ENCODE data around the gene EFCAB11.
A peak's percentile ranks its signal among the peaks of the same experiment; 100 is the strongest.
"Not testable (repeated sequence)": the region's sequence is repeated elsewhere in the genome, so short reads cannot be mapped to it uniquely, and the experiment has no call there.

The EFCAB11 gene

GRCh38 chr14:89911010-89911919, 43.3 kb downstream of the EFCAB11 start:
- DNase-seq, result peak; percentile 57

GRCh38 chr14:89910691-89911009, 43.9 kb downstream of the EFCAB11 start:
- no peak for DNase-seq

DNA sequence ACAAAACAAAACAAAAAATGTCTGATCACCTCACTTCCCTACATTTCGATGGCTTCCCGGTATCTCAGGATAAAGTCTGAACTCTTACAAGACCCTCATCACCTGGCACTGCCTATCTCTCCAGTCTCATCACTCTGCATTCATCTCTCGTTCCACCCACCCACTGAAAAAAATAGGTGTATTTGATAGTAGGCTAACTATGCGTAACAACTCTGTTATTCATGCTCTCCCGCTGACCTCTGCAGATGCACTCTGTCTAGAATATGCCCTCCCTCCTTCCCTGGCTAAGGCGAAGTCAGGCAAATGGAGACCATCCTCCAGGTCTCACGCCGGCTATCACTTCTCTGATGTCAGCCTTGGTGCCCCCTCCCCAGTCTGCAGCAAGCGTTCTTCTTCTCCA, 44.9 kb downstream of the EFCAB11 start:
- DNase-seq, result no peak

- DNase-seq, result no peak
Observed at GRCh38 chr14:89908712-89909450, 45.6 kb downstream of the EFCAB11 start.

DNA sequence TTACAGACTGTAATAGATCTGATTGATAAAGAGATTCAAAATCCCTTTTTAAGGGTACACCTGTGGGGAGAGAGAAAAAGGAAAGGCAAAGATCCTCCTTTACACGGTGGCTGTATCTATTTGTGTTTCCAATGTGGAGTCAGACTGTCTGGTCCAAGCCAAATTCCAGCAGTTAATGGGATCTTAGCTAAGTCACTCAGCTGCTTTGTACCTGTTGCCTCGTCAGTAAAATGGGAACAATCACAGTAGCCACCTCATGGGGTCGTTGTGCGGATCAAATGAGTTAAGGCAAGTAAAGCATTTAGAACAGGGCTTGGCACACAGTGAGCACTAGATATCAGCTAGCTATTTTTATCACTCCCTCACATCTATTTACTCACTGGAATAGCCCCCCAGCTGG, 46.9 kb downstream of the EFCAB11 start:
- DNase-seq, result no peak

GRCh38 chr14:89906000-89906399, 48.5 kb downstream of the EFCAB11 start:
- DNase-seq, result no peak

DNA sequence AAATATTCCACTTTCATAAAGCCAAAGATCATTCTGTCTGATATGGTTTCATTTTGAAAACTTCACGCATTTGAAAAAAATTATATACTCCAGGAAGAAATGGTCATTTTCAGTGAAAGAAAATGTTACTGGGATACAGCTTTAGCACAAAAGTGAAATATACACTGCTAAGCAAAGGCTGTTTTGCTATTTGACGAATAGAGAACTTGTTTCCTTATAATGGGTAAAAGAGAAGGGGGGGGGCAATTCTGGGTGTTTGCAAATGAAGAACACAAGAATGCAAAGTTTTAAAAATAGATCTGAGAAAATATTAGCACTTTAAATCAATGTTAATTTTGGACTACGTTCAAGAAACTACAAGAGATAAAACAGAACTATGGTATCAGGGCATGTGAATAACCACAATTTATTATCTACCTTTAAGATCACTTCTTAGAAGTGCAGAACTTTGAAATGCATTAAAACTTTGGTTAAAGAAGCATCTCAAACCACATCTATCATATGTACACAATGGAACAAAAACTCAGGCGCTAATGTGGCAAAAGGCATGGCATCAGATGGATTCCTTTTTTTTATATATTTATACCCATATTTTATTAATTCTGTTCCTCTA, 51.1 kb downstream of the EFCAB11 start:
- DNase-seq, result no peak

DNA sequence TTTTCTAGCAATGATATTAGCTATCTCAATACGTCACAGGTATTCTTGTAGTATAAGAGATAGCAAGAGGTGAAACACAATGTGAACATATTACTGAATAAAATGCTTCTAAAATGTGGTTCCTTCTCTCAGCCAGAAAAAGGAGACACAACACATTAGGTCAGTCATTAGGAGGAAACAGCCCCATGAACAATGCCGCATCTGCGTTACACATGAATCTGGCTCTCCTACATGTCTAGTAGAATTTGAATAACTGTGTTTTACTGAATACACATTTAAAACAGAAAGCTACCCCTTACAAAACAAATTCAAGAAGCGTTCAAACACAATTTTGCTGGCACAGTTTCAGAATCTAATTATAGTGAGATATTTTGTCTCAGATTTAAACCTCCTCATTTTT, 51.6 kb downstream of the EFCAB11 start:
- no peak for DNase-seq

DNA sequence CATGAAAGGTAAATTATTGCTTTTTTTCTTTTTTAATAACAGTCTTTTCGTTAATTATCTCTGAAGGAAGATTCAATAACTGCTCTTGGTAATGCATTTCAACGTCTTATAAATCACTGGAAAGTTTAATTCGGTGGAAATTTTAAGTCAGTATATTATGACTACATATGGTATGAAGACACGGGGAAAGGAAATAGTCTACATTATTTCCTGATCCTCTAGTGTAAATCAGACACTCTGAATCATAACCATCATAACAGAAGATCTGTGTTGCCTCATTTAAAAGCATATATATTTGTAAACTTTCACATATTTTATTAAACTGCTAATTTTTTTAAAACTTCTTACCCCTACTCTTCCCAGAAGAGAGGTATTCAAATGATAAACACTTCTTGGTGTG, 53.7 kb downstream of the EFCAB11 start:
- no peak for DNase-seq

- no peak for DNase-seq
Observed at GRCh38 chr14:89899917-89900663, 54.4 kb downstream of the EFCAB11 start.

GRCh38 chr14:89899291-89899690, 55.2 kb downstream of the EFCAB11 start:
- DNase-seq, result no peak

DNA sequence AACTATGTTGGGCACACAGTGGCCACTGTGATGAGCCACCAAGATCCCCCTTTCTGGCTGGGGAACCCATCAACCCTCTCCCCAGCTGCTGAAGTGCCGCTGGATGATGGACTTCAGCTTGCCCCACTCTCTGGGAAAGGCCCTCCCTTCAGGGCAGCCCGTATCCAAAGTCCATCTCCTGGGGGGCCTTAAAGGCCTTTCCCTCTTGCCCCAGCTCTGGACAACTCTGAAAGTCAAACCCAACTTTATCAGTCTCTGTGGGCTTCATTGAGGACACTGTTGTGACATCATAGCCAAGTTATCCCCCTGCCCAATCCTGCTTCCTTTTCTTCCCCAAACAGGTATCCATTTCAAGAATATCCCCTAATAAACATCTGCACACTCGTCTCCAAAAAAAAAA, 61.1 kb downstream of the EFCAB11 start:
- not testable (repeated sequence) for DNase-seq

GRCh38 chr14:89892953-89893352, 61.6 kb downstream of the EFCAB11 start:
- no peak for DNase-seq

DNA sequence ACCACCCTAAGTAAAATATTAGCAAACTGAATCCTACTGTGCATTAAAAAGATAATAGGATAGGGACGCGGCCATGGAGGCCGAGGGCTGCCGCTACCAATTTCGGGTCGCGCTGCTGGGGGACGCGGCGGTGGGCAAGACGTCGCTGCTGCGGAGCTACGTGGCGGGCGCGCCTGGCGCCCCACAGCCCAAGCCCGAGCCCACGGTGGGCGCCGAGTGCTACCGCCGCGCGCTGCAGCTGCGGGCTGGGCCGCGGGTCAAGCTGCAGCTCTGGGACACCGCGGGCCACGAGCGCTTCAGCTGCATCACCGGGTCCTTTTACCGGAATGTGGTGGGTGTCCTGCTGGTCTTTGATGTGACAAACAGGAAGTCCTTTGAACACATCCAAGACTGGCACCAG, 62.8 kb downstream of the EFCAB11 start:
- not testable (repeated sequence) for DNase-seq

DNA sequence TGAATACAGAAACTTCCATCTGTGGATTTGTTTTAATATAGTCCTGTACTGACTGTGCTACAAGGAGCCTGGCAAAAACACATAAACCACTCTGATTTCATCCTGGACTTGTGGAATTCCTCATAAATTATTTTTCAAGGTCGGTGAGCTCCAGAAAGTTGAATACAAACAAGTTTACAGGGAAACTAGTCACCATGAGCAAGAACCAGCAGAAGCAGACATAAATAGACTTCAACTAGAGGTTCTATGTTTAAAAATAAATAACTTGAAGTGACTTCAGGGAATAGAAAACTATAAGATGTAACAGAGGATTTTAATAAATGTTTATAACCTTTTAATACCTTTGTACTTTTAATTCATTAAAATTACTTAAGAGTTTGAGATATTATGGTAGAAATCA, 63.5 kb downstream of the EFCAB11 start:
- no peak for DNase-seq

DNA sequence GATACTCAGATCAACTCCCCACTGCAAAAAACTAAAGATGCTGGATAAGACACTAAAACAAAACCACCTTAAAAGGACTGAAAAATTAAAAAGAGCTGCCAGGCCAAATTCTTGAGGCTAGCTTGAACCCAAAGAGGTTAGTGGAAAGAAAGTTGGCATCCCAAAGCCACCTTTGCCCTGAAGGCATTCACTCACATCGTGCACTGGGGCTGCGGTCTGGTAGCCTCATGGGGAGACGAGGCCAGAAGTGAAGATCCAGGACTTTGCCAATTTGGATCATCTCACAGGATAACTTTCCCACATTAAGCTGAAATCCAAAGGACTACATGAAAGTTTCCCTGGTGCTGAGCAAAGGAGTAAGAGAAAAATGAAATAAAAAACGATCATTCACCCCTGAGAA, 63.9 kb downstream of the EFCAB11 start:
- no peak for DNase-seq

DNA sequence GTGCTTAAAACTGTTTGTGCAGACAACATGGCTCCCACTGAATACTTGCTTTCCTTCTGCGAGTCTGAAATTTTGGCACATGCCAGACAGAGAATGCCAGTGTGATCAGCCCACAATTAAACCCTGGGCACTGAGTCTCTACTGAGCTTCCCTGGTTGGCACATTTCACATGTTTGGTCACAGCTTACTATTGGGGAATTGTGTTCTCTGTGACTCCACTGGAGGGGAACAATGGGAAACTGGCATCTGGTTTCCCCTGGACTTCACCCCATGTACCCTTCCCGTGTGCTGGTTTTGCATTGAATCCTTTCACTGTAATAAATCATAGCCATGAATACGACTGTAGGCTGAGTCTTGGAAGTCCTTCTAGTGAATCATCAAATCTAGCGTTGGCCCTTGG, 64.9 kb downstream of the EFCAB11 start:
- DNase-seq, result no peak

DNA sequence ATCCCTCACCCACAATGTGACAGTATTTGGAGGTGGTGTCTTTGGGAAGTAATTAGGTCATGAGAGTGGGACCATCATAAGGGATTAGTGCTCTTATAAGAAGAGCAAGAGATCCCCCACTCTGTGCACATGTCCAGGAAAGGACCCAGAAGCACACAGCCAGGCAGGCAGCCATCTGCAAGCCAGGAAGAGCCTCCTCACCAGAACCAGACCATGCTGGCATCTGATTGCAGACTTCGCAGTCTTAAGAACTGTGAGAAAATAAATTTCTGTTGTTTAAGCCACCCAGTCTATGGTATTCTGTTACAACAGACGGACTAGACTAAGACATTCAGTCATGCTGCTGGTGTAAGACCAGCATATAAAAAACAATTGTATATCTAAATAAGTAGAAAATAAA, 69.8 kb downstream of the EFCAB11 start:
- DNase-seq, result no peak

DNA sequence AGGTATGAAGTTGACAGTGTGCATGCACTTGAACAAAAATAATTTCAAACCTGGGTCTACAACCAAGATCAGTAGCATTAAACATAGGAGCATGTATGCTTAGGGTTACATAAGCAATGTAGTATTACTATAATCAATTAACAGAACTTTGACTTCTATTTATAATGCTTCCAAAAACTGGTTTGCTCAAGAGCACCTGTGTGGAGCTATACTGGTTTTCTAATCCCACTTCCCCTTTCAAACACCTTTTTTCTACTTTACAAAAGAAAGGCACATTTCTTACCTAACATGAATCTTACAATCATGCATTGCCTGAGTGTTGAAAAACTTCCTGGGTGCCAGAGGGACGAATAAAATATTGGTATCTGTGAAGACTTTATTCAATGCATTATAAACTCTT, 72.7 kb downstream of the EFCAB11 start:
- no peak for DNase-seq

- not testable (repeated sequence) for DNase-seq
Observed at GRCh38 chr14:89874091-89874490, 80.4 kb downstream of the EFCAB11 start.

DNA sequence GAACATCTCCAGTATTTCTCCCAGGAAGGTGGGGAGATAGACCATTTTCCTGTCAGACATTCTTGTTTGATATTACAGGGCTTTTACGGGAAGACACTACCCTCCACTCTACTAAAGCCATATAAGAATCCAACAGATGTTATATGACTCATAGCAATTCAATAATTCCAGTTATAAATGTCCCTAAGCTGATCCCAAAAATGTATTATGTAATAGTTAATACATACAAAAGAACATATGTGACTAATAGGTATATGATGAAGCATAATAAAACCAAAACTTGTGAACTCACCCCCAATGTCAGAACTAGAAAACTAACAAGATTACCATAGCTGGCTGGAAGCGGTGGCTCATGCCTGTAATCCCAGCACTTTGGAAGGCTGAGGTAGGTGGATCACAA, 84.2 kb downstream of the EFCAB11 start:
- DNase-seq, result no peak

DNA sequence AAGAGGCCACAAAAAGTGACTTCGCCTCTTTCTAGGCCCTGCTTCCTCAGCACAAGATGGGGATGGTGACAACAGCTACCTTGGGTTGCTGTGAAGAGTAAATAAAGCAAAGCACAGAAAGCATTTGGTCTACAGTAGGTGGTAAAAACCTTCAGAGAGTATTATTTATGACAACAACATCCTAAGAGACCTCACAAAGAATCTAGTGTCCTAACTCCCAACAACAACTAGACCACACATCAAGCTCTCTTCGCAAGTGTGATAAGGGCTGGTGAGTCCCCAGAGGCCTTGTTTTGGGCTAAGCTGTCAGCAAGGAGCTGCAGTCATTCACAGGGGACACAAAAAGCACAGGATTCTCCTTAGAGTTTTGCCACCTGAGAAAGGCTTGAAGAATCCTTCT, 84.9 kb downstream of the EFCAB11 start:
- no peak for DNase-seq

DNA sequence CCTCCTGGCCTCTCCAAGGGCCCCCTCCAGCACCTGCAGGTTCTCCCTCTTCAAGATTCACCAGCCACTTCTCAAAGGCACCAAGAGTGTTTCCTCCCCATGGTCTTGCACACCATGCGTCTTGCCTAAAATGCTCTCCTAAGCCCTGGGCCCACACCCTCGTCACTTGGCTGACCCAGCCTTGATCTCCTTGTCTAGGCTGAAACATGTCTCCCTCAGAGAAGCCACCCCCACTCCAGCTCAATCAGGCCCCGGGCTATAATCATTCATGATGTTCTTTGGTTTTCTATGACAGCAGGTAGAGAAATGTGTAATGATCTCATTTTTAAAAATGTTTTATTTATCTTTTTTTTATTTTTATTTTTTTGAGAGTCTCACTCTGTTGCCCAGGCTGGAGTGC, 88.1 kb downstream of the EFCAB11 start:
- DNase-seq, result no peak

All from islet precursor cell (in vitro differentiated cells).